Kidney (tissue), 14 donors: ENCODE data around the gene MAP6. TPM values are rescaled to one million over a fixed set of nuclear protein-coding genes. Genes with fewer than 3 reads are reported as not detected.

ENCODE experiments used
- DNase-seq, 5 donors: peaks; one replicate each; pipeline ENCODE4 v3.0.0-alpha.2; 2013 to 2020
- FAIRE-seq: peaks from 2 replicates; lab custom pipeline; 2012; peaks lifted over from hg19 to GRCh38; lab: Jason Lieb, UNC
- H3K27ac ChIP-seq, 2 donors: one replicate each; pipeline ENCODE4 v1.7.0; 2013; ENCODE audit warnings: low read depth in 2 of 2, low read length in 2 of 2, inconsistent platforms in 1 of 2
- H3K27me3 ChIP-seq: one replicate; pipeline ENCODE4 v1.7.1; 2013; ENCODE audit warnings: low read length, inconsistent platforms; ENCODE audit not compliant: control insufficient read depth, insufficient read depth
- H3K36me3 ChIP-seq, 3 donors: one replicate each; pipeline versions ENCODE4 v1.7.0 to v1.7.1; 2013; ENCODE audit warnings: low read length in 3 of 3, control low read depth in 1 of 3, inconsistent platforms in 1 of 3; ENCODE audit not compliant: insufficient read depth in 3 of 3, control insufficient read depth in 2 of 3
- H3K4me1 ChIP-seq, 3 donors: one replicate each; pipeline versions ENCODE4 v1.7.0 to v1.7.1; 2013; ENCODE audit warnings: low read length in 3 of 3, inconsistent platforms in 1 of 3, low read depth in 1 of 3; ENCODE audit not compliant: control insufficient read depth in 2 of 3, insufficient read depth in 2 of 3
- H3K4me3 ChIP-seq, 3 donors: one replicate each; pipeline versions ENCODE4 v1.7.0 to v1.8.1; 2013; ENCODE audit warnings: low read length in 3 of 3, control low read depth in 1 of 3, inconsistent platforms in 1 of 3
- H3K9ac ChIP-seq, 3 donors: one replicate each; pipeline versions ENCODE4 v1.7.0 to v1.7.1; 2013; ENCODE audit warnings: low read length in 3 of 3, control low read depth in 1 of 3, inconsistent platforms in 1 of 3
- H3K9me3 ChIP-seq, 3 donors: one replicate each; pipeline versions ENCODE4 v1.7.0 to v1.7.1; 2013; ENCODE audit warnings: low read length in 3 of 3, control low read depth in 1 of 3, inconsistent platforms in 1 of 3; ENCODE audit not compliant: control insufficient read depth in 2 of 3, insufficient read depth in 1 of 3
- intact Hi-C: fragments of 100-400 bp; cut with DNase I; formaldehyde crosslinking; loops from one replicate; pipeline ENCODE4 v1.11.1; 2022
- polyA plus RNA-seq: library from polyadenylated mRNA; stranded (reverse); fragments of 350-450 nt; fragmentation: Illumina TruSeq; extraction: RNeasy Lipid Tissue Mini Kit (QIAGEN cat#74804); gene quantifications from one replicate; pipeline ENCODE4 v1.2.3, GENCODE V29; 2014; ENCODE audit warnings: low read depth, low replicate concordance; ENCODE audit not compliant: insufficient read depth
- total RNA-seq: library from RNA; stranded (reverse); fragmentation: NEBNext Ultra II Directional; extraction: Animal tissue kit (Norgen Biotek cat#: 25700); gene quantifications from one replicate; pipeline ENCODE4 v1.2.1, GENCODE V29; 2021
- TF ChIP-seq, protein P1 (sequence below): IDR thresholded peaks from 3 replicates; pipeline ENCODE4 v1.5.1; 2012; ENCODE audit warnings: mild to moderate bottlenecking, moderate library complexity, borderline replicate concordance; ENCODE audit not compliant: insufficient read depth; ENCODE audit errors: extremely low read depth
- donor health status: control.
- donor health status: control.
- donor health status: control.
- donor health status: control.
- donor health status: control.
- donor health status: DM: yes; HTN: yes; CAD: no.
- donor health status: Normal renal cell carcinoma (clear cell type).

Gene MAP6
- total and polyA plus RNA-seq, 2 donors from 2014 or later = 7.7 to 21.3 TPM

DNA sequence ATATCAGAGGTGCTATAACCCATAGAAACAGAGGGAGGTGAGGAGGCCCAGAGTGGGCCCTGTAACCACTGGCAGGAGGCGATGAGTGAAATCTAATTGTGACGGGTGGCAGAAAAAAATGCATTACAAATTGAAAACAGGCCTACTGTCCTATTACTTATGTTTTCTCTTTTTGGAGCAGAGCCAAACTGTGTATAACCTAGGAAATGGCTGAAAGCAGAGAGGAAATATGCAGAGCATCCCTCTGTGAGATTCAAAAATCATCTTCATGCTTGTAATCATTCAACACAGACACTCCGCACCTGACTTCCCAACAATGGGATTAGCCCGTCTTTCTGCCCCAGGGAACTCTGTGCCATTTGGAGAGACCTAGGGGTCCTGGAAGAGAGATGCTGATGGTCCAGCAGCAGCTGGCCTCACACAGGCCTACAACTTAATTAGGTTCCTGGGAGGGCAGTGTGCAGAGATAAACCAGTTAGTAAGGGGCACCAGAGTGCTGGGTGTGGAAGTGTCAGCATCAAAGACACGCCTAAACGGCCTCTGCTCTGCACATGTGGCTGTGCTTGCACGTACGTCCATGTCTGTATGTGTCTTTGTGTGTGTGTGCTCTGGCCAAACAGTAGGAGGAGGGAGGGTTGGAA, 41.8 kb downstream of the MAP6 start:
- no peaks in the 10 kb centered on the region for H3K36me3 ChIP-seq
- no peaks in the 10 kb centered on the region for H3K4me1 ChIP-seq
- TF ChIP-seq, protein P1, sequence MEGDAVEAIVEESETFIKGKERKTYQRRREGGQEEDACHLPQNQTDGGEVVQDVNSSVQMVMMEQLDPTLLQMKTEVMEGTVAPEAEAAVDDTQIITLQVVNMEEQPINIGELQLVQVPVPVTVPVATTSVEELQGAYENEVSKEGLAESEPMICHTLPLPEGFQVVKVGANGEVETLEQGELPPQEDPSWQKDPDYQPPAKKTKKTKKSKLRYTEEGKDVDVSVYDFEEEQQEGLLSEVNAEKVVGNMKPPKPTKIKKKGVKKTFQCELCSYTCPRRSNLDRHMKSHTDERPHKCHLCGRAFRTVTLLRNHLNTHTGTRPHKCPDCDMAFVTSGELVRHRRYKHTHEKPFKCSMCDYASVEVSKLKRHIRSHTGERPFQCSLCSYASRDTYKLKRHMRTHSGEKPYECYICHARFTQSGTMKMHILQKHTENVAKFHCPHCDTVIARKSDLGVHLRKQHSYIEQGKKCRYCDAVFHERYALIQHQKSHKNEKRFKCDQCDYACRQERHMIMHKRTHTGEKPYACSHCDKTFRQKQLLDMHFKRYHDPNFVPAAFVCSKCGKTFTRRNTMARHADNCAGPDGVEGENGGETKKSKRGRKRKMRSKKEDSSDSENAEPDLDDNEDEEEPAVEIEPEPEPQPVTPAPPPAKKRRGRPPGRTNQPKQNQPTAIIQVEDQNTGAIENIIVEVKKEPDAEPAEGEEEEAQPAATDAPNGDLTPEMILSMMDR = no peak
- intact Hi-C loops = no loop called here
- H3K27me3 ChIP-seq = no peaks in the 10 kb centered on the region
- no peaks in the 10 kb centered on the region for H3K9me3 ChIP-seq
- no peak overlapping the region for H3K9ac ChIP-seq
- H3K27ac ChIP-seq = no peak overlapping the region
- DNase-seq (peak in 1 of 5 donors; percentile 60), FAIRE-seq (no peak)
- H3K4me3 ChIP-seq = no peak overlapping the region

DNA sequence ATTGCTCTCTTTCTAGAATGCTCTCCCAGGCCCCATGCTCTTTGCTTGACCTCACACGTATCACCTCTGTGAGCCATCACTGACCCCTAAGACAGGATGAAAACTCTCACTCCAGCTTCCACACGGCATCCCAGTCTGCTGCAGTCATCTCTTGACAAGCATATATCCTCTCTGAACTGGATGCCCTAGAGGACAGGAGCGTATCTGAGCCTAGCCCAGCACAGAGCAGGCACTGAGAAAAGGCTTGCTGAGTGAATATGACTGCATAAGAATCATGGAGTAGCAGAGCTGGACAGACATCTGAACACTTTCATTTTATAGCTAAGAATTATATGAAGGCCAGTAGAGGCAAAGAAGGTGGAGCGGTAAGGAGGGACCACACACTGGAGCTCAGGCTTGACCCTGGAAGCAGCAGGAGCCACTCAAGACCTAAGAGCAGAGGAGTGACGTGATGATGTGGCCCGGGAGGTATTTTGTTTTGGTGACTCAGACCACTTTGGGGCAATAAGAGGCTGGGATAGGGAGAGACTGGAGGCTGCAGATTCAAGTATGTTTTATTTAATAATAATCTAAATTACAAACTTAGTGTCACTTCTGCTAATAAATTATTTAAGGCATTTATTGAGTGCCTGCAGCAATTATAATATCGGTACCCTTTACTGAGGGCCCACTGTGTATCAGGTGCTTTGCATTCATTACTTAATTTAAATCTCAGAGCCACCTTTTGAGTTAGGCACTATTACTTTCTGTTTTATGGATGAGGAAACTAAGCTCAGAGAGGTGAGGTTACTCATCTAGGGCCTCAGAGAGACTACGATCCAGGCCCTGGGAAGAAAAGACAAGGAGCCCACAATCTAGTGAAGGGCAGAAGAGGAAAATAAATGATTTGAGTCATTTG, 42.6 kb downstream of the MAP6 start:
- FAIRE-seq = no peak
- no peak overlapping the region for H3K9ac ChIP-seq
- H3K36me3 ChIP-seq = no peaks in the 10 kb centered on the region
- intact Hi-C loops = no loop called here
- no peaks in the 10 kb centered on the region for H3K27me3 ChIP-seq
- no peak for DNase-seq
- no peaks in the 10 kb centered on the region for H3K4me1 ChIP-seq
- TF ChIP-seq, protein P1 = no peak
- H3K9me3 ChIP-seq = no peaks in the 10 kb centered on the region
- H3K4me3 ChIP-seq = no peak overlapping the region
- H3K27ac ChIP-seq = no peak overlapping the region

DNA sequence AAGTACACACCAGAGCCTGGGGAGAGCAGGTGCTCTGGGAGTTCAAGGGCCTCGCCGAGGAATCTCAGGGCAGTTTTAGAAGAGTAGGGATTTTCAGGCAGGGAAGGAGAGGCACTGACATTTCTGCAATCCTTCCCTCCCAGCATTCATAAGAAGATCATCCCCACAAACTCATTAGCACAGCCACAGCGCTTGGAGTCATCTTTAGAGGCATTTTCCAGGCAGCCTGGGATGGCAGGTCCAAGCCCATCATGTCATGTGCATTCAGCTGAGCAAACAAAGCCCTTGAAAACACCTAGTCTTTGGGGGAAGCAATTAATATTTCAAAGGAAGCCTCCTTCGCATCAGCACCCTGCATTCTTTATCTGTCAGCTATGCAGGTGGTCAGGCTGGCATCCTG, 43.8 kb downstream of the MAP6 start:
- no peak overlapping the region for H3K9ac ChIP-seq
- no peak for FAIRE-seq
- no peaks in the 10 kb centered on the region for H3K4me1 ChIP-seq
- no peaks in the 10 kb centered on the region for H3K9me3 ChIP-seq
- intact Hi-C loops = no loop called here
- no peak for DNase-seq
- H3K4me3 ChIP-seq = no peak overlapping the region
- TF ChIP-seq, protein P1 = no peak
- H3K27me3 ChIP-seq = no peaks in the 10 kb centered on the region
- no peaks in the 10 kb centered on the region for H3K36me3 ChIP-seq
- H3K27ac ChIP-seq = no peak overlapping the region
